Gastroesophageal sphincter (tissue), 4 donors: ENCODE data around the gene SPACA7. TPM values are rescaled to one million over a fixed set of nuclear protein-coding genes. Genes with fewer than 3 reads are reported as not detected.

Experiments used
- ATAC-seq: fragments of 150-250 bp; one replicate; pipeline ENCODE4 v1.9.1; 2016; ENCODE audit warnings: mild to moderate bottlenecking, moderate library complexity
- H3K27ac ChIP-seq, 4 donors: fragments of 200-600 bp; sonication (generic) in 3 of 4; 1 replicate in 3 of 4; 2 replicates in 1 of 4; pipeline ENCODE4 v1.5.1; 2016 to 2019
- H3K27me3 ChIP-seq: fragments of 200-600 bp; sonication (generic); one replicate; pipeline ENCODE4 v1.5.1; 2019
- H3K36me3 ChIP-seq, 2 donors: fragments of 200-600 bp; sonication (generic); one replicate each; pipeline ENCODE4 v1.5.1; 2019; ENCODE audit warnings: control low read depth in 1 of 2
- H3K4me1 ChIP-seq, 3 donors: fragments of 200-600 bp; sonication (generic); 1 replicate in 2 of 3; 2 replicates in 1 of 3; pipeline ENCODE4 v1.5.1; 2016 to 2019; ENCODE audit warnings: control low read depth in 2 of 3
- H3K4me3 ChIP-seq, 2 donors: fragments of 200-600 bp; sonication (generic); one replicate each; pipeline ENCODE4 v1.5.1; 2019; ENCODE audit warnings: mild to moderate bottlenecking in 1 of 2, moderate library complexity in 1 of 2
- H3K9me3 ChIP-seq, 3 donors: fragments of 200-600 bp; sonication (generic); one replicate each; pipeline ENCODE4 v1.5.1; 2017 to 2019; ENCODE audit warnings: control low read depth in 2 of 3
- CTCF ChIP-seq, 4 experiments: fragments of 200-600 bp in 2 of 4; fragments of 450-650 bp in 2 of 4; sonication (generic) in 1 of 4; IDR thresholded peaks; one replicate each; pipeline ENCODE4 v1.5.1; 2017 to 2019; ENCODE audit warnings: antibody characterized with exemption in 4 of 4, mild to moderate bottlenecking in 2 of 4, moderate library complexity in 2 of 4
- EP300 ChIP-seq: sonication (generic); formaldehyde crosslinking; IDR thresholded peaks from one replicate; pipeline ENCODE4 v1.6.1; 2017; ENCODE audit warnings: antibody characterized with exemption, mild to moderate bottlenecking
- POLR2A ChIP-seq, 2 donors: fragments of 450-650 bp; IDR thresholded peaks; one replicate each; pipeline ENCODE4 v1.6.1; 2017; ENCODE audit warnings: antibody characterized with exemption in 2 of 2, mild to moderate bottlenecking in 2 of 2, moderate library complexity in 1 of 2
- POLR2AphosphoS5 ChIP-seq: sonication (generic); formaldehyde crosslinking; IDR thresholded peaks from one replicate; pipeline ENCODE4 v1.6.1; 2017; ENCODE audit warnings: antibody characterized with exemption
- WGBS, 2 donors: methylation state at CpG; one replicate each; pipeline ENCODE4 v1.1.5; 2018; ENCODE audit warnings: low coverage in 1 of 2; 5-methylcytosine and 5-hydroxymethylcytosine counted together
- total RNA-seq, 4 donors: library from RNA; depleted of rRNA; stranded (reverse); fragments of >200 nt; gene quantifications; one replicate each; pipeline ENCODE4 v1.1.0, GENCODE V29; 2016

SPACA7 gene
- total RNA-seq, result not detected

GRCh38 chr13:112376050-112376681, at the start of gene SPACA7:
TSS of gene SPACA7 (plus strand) at chr13:112376355. CDS start at chr13:112376386, 31 bp downstream.
- TF ChIP-seq CTCF (IDR thresholded peaks at IDR 0.05), result no peak
- no peak for TF ChIP-seq POLR2AphosphoS5
- no peak for TF ChIP-seq POLR2A (IDR thresholded peaks at IDR 0.05)
- no peak for TF ChIP-seq EP300

GRCh38 chr13:112326821-112327370, 49.3 kb upstream of the SPACA7 start:
- Histone ChIP-seq H3K4me1 (peaks cover 0 to 10% (median 3%) of the 10 kb centered on the region in 3 donors), H3K9me3 (no peaks in the 10 kb centered on the region), H3K4me3 (no peak overlapping the region), H3K36me3 (no peaks in the 10 kb centered on the region), H3K27ac (no peak overlapping the region), H3K27me3 (peaks cover 53% of the 10 kb centered on the region)
- ATAC-seq, result no peak
- TF ChIP-seq POLR2A (IDR thresholded peaks at IDR 0.05), result no peak
- no peak for TF ChIP-seq EP300
- no peak for TF ChIP-seq CTCF (IDR thresholded peaks at IDR 0.05)
- TF ChIP-seq POLR2AphosphoS5, result no peak
- 40 to 65% methylated on average over 1 to 8 of the region's 17 CpGs for WGBS, 2 donors

More at GRCh38 chr13:112376050-112376681, at the start of gene SPACA7:
- Histone ChIP-seq H3K27me3 (peaks cover 25% of the 10 kb centered on the region), H3K36me3 (no peaks in the 10 kb centered on the region), H3K4me1 (no peaks in the 10 kb centered on the region), H3K9me3 (peaks cover 0 to 21% (median 0%) of the 10 kb centered on the region in 3 donors), H3K4me3 (no peak within 1 kb of the TSS), H3K27ac (no peak within 1 kb of the TSS)
- 89 to 92% methylated on average over 2 of the region's 8 CpGs for WGBS, 2 donors
- no peak for ATAC-seq

- Histone ChIP-seq H3K36me3 (no peaks in the 10 kb centered on the region), H3K4me3 (no peak overlapping the region), H3K4me1 (peaks cover 0 to 10% (median 3%) of the 10 kb centered on the region in 3 donors), H3K27me3 (peaks cover 69% of the 10 kb centered on the region), H3K9me3 (no peaks in the 10 kb centered on the region), H3K27ac (no peak overlapping the region)
- WGBS, 2 donors, result 60 to 80% methylated on average over 1 to 3 of the region's 7 CpGs
- no peak for ATAC-seq
- TF ChIP-seq CTCF (IDR thresholded peaks at IDR 0.05) (no peak), POLR2A (IDR thresholded peaks at IDR 0.05) (no peak), POLR2AphosphoS5 (no peak), EP300 (no peak)
Measured at GRCh38 chr13:112328936-112329335, 47.2 kb upstream of the SPACA7 start.

GRCh38 chr13:112329376-112329775, 46.8 kb upstream of the SPACA7 start:
- ATAC-seq, result no peak
- H3K4me1 ChIP-seq, result peaks cover 0 to 10% (median 3%) of the 10 kb centered on the region in 3 donors
- H3K4me3 ChIP-seq, result no peak overlapping the region
- H3K9me3 ChIP-seq, result no peaks in the 10 kb centered on the region
- H3K27me3 ChIP-seq, result peaks cover 73% of the 10 kb centered on the region
- TF ChIP-seq CTCF (IDR thresholded peaks at IDR 0.05) (no peak), POLR2A (IDR thresholded peaks at IDR 0.05) (no peak), EP300 (no peak), POLR2AphosphoS5 (no peak)
- H3K36me3 ChIP-seq, result no peaks in the 10 kb centered on the region
- H3K27ac ChIP-seq, result no peak overlapping the region
- WGBS, 2 donors, result 79% methylated on average over 2 of the region's 6 CpGs; no CpG with 5 or more reads in 1 of the 2 donors

- Histone ChIP-seq H3K27me3 (peaks cover 80% of the 10 kb centered on the region), H3K9me3 (no peaks in the 10 kb centered on the region), H3K4me1 (peaks cover 0 to 10% (median 3%) of the 10 kb centered on the region in 3 donors), H3K36me3 (no peaks in the 10 kb centered on the region), H3K4me3 (no peak overlapping the region), H3K27ac (no peak overlapping the region)
- ATAC-seq, result no peak
- TF ChIP-seq CTCF (IDR thresholded peaks at IDR 0.05) (no peak), POLR2AphosphoS5 (no peak), POLR2A (IDR thresholded peaks at IDR 0.05) (no peak), EP300 (no peak)
- WGBS, 2 donors, result no CpG with 5 or more reads among the region's 19 CpGs
Measured at GRCh38 chr13:112330066-112330465, 46.1 kb upstream of the SPACA7 start.
